Psoas muscle (tissue), 8 donors: ENCODE results near the gene DPYSL5. TPM values are rescaled to one million over a fixed set of nuclear protein-coding genes. Genes with fewer than 3 reads are reported as not detected.

Experiments
- ATAC-seq, 4 donors: fragments of 200-7000 bp; cut with Tn5 transposase; one replicate each; pipeline ENCODE4 v1.9.1; 2020; ENCODE audit warnings: moderate library complexity in 3 of 4, mild to moderate bottlenecking in 2 of 4
- DNase-seq, 2 donors: peaks; one replicate each; pipeline ENCODE4 v3.0.0-alpha.2; 2020
- H3K27ac ChIP-seq: fragments of 200-600 bp; one replicate; pipeline ENCODE4 v1.8.0; 2022
- H3K27me3 ChIP-seq, 3 donors: fragments of 200-600 bp in 1 of 3; one replicate each; pipeline versions ENCODE4 v1.6.1 to v1.8.0; 2013 to 2022; ENCODE audit warnings: low read length in 2 of 3, mild to moderate bottlenecking in 2 of 3, moderate library complexity in 1 of 3; ENCODE audit not compliant: insufficient read depth in 3 of 3
- H3K36me3 ChIP-seq, 2 donors: fragments of 200-600 bp in 1 of 2; one replicate each; pipeline versions ENCODE4 v1.6.1 to v1.8.0; 2013 to 2022; ENCODE audit warnings: low read depth in 1 of 2, mild to moderate bottlenecking in 1 of 2, moderate library complexity in 1 of 2; ENCODE audit not compliant: insufficient read depth in 1 of 2
- H3K4me1 ChIP-seq: fragments of 200-600 bp; one replicate; pipeline ENCODE4 v1.8.0; 2022
- H3K4me3 ChIP-seq: fragments of 200-600 bp; one replicate; pipeline ENCODE4 v1.8.0; 2022; ENCODE audit warnings: mild to moderate bottlenecking
- H3K9me3 ChIP-seq: fragments of 200-600 bp; one replicate; pipeline ENCODE4 v1.8.0; 2022
- WGBS, 3 donors: extraction: QIAGEN DNeasy Blood & Tissue Kit; methylation state at CpG; one replicate each; pipeline versions ENCODE4 v1.1.6 to v1.1.7; 2013; 5-methylcytosine and 5-hydroxymethylcytosine counted together
- intact Hi-C, 2 donors: fragments of 100-400 bp; cut with DNase I; formaldehyde crosslinking; loops; one replicate each; pipeline versions ENCODE4 v1.11.0 to v1.14.2; 2022
- polyA plus RNA-seq, 3 donors: library from polyadenylated mRNA; stranded (reverse); fragments of 200-250 nt; gene quantifications; one replicate each; pipeline ENCODE4 v1.2.3, GENCODE V29; 2013
- total RNA-seq, 4 donors: library from RNA; stranded (reverse); fragmentation: NEBNext Ultra II Directional in 2 of 4; extraction: Animal tissue kit (Norgen Biotek cat#: 25700) in 2 of 4; gene quantifications; one replicate each; pipeline versions ENCODE4 v1.2.1 to v1.2.4, GENCODE V29; 2021 to 2023
- TF ChIP-seq, protein P1 (sequence below): fragments of 200-600 bp; IDR thresholded peaks from one replicate; pipeline ENCODE4 v1.8.0; 2022; ENCODE audit warnings: antibody characterized with exemption
- donor health status: healthy with polysubstance abuse.
- donor health status: DM: no; HTN: no; CAD: no; lungs with moderate emphysema.
- donor health status: Bipolar disorder and iron deficiency.
- donor health status: healthy.
- donor health status: DM: yes; HTN: yes; CAD: no.
- donor health status: DM: no; HTN: no; CAD: no.
- donor health status: DM: no; HTN: no; CAD: no.
- donor health status: DM: yes; HTN: yes; CAD: no.

The DPYSL5 gene
- total and polyA plus RNA-seq, 7 donors, result 0.03 to 0.39 (median 0.08) TPM; not detected in 3

GRCh38 chr2:26948800-26949199 lies 100.9 kb downstream of the DPYSL5 start:
- intact Hi-C loops, result no loop called here
- TF ChIP-seq, protein P1, sequence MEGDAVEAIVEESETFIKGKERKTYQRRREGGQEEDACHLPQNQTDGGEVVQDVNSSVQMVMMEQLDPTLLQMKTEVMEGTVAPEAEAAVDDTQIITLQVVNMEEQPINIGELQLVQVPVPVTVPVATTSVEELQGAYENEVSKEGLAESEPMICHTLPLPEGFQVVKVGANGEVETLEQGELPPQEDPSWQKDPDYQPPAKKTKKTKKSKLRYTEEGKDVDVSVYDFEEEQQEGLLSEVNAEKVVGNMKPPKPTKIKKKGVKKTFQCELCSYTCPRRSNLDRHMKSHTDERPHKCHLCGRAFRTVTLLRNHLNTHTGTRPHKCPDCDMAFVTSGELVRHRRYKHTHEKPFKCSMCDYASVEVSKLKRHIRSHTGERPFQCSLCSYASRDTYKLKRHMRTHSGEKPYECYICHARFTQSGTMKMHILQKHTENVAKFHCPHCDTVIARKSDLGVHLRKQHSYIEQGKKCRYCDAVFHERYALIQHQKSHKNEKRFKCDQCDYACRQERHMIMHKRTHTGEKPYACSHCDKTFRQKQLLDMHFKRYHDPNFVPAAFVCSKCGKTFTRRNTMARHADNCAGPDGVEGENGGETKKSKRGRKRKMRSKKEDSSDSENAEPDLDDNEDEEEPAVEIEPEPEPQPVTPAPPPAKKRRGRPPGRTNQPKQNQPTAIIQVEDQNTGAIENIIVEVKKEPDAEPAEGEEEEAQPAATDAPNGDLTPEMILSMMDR, result no peak
- Histone ChIP-seq H3K9me3 (no peaks in the 10 kb centered on the region), H3K4me3 (no peak overlapping the region), H3K27me3 (peaks cover 0 to 2% (median 0%) of the 10 kb centered on the region in 3 donors), H3K4me1 (no peaks in the 10 kb centered on the region), H3K36me3 (no peaks in the 10 kb centered on the region), H3K27ac (no peak overlapping the region)
- 94 to 98% (median 94%) methylated on average over 3 of the region's 3 CpGs for WGBS, 3 donors
- DNase-seq, result no peak
- no peak for ATAC-seq

GRCh38 chr2:26950246-26950645 lies 102.3 kb downstream of the DPYSL5 start:
- TF ChIP-seq, protein P1, result no peak
- Histone ChIP-seq H3K4me1 (no peaks in the 10 kb centered on the region), H3K27me3 (peaks cover 0 to 2% (median 2%) of the 10 kb centered on the region in 3 donors), H3K36me3 (no peaks in the 10 kb centered on the region), H3K9me3 (no peaks in the 10 kb centered on the region), H3K4me3 (no peak overlapping the region), H3K27ac (no peak overlapping the region)
- 69 to 78% (median 78%) methylated on average over 5 of the region's 5 CpGs for WGBS, 3 donors
- intact Hi-C loops, result no loop called here
- ATAC-seq, result no peak
- DNase-seq, result no peak

DNA sequence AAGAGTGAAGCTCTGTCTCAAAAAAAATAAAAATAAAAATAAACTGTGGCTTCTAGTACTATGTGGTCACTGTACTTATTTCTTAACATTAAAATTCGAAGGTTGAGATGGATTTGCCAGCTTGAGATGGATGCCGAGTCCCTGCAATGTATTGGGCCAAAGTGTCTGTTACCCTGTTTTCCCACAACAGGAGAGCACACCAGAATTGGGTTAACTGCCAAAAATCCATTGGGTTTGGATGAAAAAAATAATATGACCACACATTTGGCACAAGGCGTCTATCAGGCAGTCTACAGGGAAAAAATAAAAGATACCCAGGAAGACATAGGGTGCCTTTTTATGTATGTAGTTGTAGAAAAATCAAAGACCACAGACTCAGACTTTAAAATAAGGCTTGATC lies 103.3 kb downstream of the DPYSL5 start:
- TF ChIP-seq, protein P1, result no peak
- DNase-seq (no peak), ATAC-seq (no peak)
- Histone ChIP-seq H3K4me3 (no peak overlapping the region), H3K27ac (no peak overlapping the region), H3K27me3 (peaks cover 0 to 2% (median 0%) of the 10 kb centered on the region in 3 donors), H3K4me1 (no peaks in the 10 kb centered on the region), H3K36me3 (no peaks in the 10 kb centered on the region), H3K9me3 (no peaks in the 10 kb centered on the region)
- intact Hi-C loops, result no loop called here
- 46 to 65% (median 55%) methylated on average over 3 of the region's 3 CpGs for WGBS, 3 donors

DNA sequence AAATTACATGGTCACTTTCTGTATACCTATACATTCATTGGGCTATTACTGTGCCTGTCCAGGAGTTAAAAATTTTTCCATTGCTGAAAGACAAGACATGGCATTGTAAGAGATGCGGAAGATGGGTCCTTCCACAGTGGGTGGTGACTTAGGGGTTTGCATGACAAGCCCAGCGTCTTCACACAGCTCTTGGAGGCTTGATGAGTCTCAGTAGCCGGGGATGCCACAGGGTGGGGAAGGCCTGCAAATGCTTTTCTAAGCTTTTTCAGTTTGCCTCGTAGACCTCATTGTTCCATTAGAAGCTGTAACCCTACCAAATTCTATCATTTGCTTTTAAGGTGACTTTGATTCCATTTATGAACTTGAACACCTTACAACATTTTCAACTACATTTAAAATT lies 104.4 kb downstream of the DPYSL5 start:
- DNase-seq (no peak), ATAC-seq (no peak)
- Histone ChIP-seq H3K27me3 (peaks cover 0 to 2% (median 0%) of the 10 kb centered on the region in 3 donors), H3K36me3 (no peaks in the 10 kb centered on the region), H3K4me1 (no peaks in the 10 kb centered on the region), H3K9me3 (no peaks in the 10 kb centered on the region), H3K4me3 (no peak overlapping the region), H3K27ac (no peak overlapping the region)
- TF ChIP-seq, protein P1, result no peak
- intact Hi-C loops, result no loop called here
- 71 to 81% (median 75%) methylated on average over 4 of the region's 4 CpGs for WGBS, 3 donors

- Histone ChIP-seq H3K4me3 (no peak overlapping the region), H3K9me3 (no peaks in the 10 kb centered on the region), H3K27me3 (peaks cover 0 to 2% (median 0%) of the 10 kb centered on the region in 3 donors), H3K4me1 (no peaks in the 10 kb centered on the region), H3K27ac (no peak overlapping the region), H3K36me3 (no peaks in the 10 kb centered on the region)
- intact Hi-C loops, result no loop called here
- no peak for ATAC-seq
- DNase-seq, result no peak
- TF ChIP-seq, protein P1, result no peak
- 90 to 95% (median 94%) methylated on average over 4 of the region's 4 CpGs for WGBS, 3 donors
Measured at GRCh38 chr2:26954135-26954534, 106.2 kb downstream of the DPYSL5 start.
